Keratinocyte (primary cell): ENCODE measurements around the gene RAD23B. TPM values are rescaled to one million over a fixed set of nuclear protein-coding genes. Genes with fewer than 3 reads are reported as not detected.

Experiments
- DNase-seq: peaks from one replicate; pipeline ENCODE4 v3.0.0-alpha.2; 2011; ENCODE audit warnings: low read depth, missing footprints, low spot score
- FAIRE-seq: peaks from 2 replicates; lab custom pipeline; 2011; peaks lifted over from hg19 to GRCh38; lab: Jason Lieb, UNC
- H2AFZ ChIP-seq: 2 replicates; pipeline ENCODE4 v1.6.0; 2012; ENCODE audit warnings: low read length, control low read depth, inconsistent platforms; ENCODE audit not compliant: control insufficient read depth
- H3K27ac ChIP-seq: 2 replicates; pipeline ENCODE4 v1.5.1; 2011; ENCODE audit warnings: low read length; ENCODE audit not compliant: control insufficient read depth, insufficient read depth
- H3K27me3 ChIP-seq: 3 replicates; pipeline ENCODE4 v1.6.0; 2011; ENCODE audit warnings: low read length; ENCODE audit not compliant: control insufficient read depth, insufficient read depth; ENCODE audit errors: extremely low read depth
- H3K36me3 ChIP-seq, 2 experiments: 2 replicates in 1 of 2; 3 replicates in 1 of 2; pipeline ENCODE4 v1.5.1; 2011; ENCODE audit warnings: low read length in 2 of 2, mild to moderate bottlenecking in 1 of 2; ENCODE audit not compliant: control insufficient read depth in 2 of 2, insufficient read depth in 2 of 2; ENCODE audit errors: extremely low read depth in 1 of 2
- H3K4me1 ChIP-seq: 3 replicates; pipeline ENCODE4 v1.5.1; 2011; ENCODE audit warnings: low read length; ENCODE audit not compliant: control insufficient read depth, insufficient read depth; ENCODE audit errors: extremely low read depth
- H3K4me2 ChIP-seq: 3 replicates; pipeline ENCODE4 v1.6.0; 2011; ENCODE audit warnings: low read depth, low read length; ENCODE audit not compliant: control insufficient read depth, insufficient read depth; ENCODE audit errors: extremely low read depth
- H3K4me3 ChIP-seq, 3 experiments: fragments of 200-600 bp in 1 of 3; sonication (generic) in 1 of 3; 2 replicates in 2 of 3; 3 replicates in 1 of 3; pipeline ENCODE4 v1.5.1; 2011 to 2016; ENCODE audit warnings: low read length in 3 of 3, mild to moderate bottlenecking in 3 of 3, control low read depth in 2 of 3, inconsistent platforms in 1 of 3, low read depth in 1 of 3, mixed read lengths in 1 of 3, mixed run types in 1 of 3, moderate library complexity in 1 of 3; ENCODE audit not compliant: control insufficient read depth in 2 of 3, insufficient read depth in 2 of 3; ENCODE audit errors: extremely low read depth in 1 of 3
- H3K79me2 ChIP-seq: 2 replicates; pipeline ENCODE4 v1.6.0; 2012; ENCODE audit warnings: low read length; ENCODE audit not compliant: control insufficient read depth, insufficient read depth
- H3K9ac ChIP-seq: 3 replicates; pipeline ENCODE4 v1.6.0; 2011; ENCODE audit warnings: low read length; ENCODE audit not compliant: control insufficient read depth, insufficient read depth; ENCODE audit errors: extremely low read depth
- H3K9me1 ChIP-seq: 3 replicates; pipeline ENCODE4 v1.6.0; 2011; ENCODE audit warnings: low read length; ENCODE audit not compliant: control insufficient read depth, insufficient read depth; ENCODE audit errors: extremely low read depth
- H3K9me3 ChIP-seq: 2 replicates; pipeline ENCODE4 v1.5.1; 2012; ENCODE audit warnings: low read depth, low read length; ENCODE audit not compliant: control insufficient read depth
- H4K20me1 ChIP-seq: 3 replicates; pipeline ENCODE4 v1.6.0; 2011; ENCODE audit warnings: low read length; ENCODE audit not compliant: control insufficient read depth, insufficient read depth; ENCODE audit errors: extremely low read depth
- EZH2 ChIP-seq: IDR thresholded peaks from one replicate; pipeline ENCODE4 v1.6.1; 2012; ENCODE audit warnings: inconsistent platforms, mild to moderate bottlenecking, low read length, moderate library complexity
- dilution Hi-C: fragments of 300-500 bp; cut with MboI; formaldehyde crosslinking; loops from one replicate; pipeline ENCODE4 v1.7.0; 2020; ENCODE audit warnings: low sequenced_read_pairs; ENCODE audit not compliant: extremely low pct_ligation_motif_present
- polyA plus RNA-seq, 5 experiments: library from polyadenylated mRNA; depleted of rRNA in 3 of 5; stranded (reverse) in 3 of 5; stranded (forward) in 1 of 5; unstranded in 1 of 5; fragments of >200 nt; gene quantifications; 1 replicate in 1 of 5; 2 replicates in 3 of 5; 3 replicates in 1 of 5; pipeline versions ENCODE4 v1.2.1 to v1.2.3, GENCODE V29; 2011 to 2012; ENCODE audit warnings: missing spikeins in 2 of 5, low read depth in 1 of 5, low replicate concordance in 1 of 5
- TF ChIP-seq, protein P1 (sequence below), 3 experiments: IDR thresholded peaks in 1 of 3; conservative IDR thresholded peaks in 1 of 3; optimal IDR thresholded peaks in 1 of 3; 2 replicates in 2 of 3; 3 replicates in 1 of 3; pipeline versions ENCODE3 to v1.5.1; 2011; ENCODE audit warnings: low read length in 3 of 3, mild to moderate bottlenecking in 3 of 3, moderate library complexity in 2 of 3, control low read depth in 1 of 3, inconsistent platforms in 1 of 3; ENCODE audit not compliant: insufficient read depth in 2 of 3; ENCODE audit errors: extremely low read depth in 1 of 3

Gene RAD23B
- polyA plus RNA-seq, 1 donor (not counting 4 experiments of a cell fraction or from before 2014, with no cell fraction given): 168 TPM

- Histone ChIP-seq H3K9ac (no peak overlapping the region), H3K9me3 (no peaks in the 10 kb centered on the region), H3K79me2 (no peaks in the 10 kb centered on the region), H4K20me1 (no peaks in the 10 kb centered on the region), H3K4me2 (no peak overlapping the region), H2AFZ (no peak overlapping the region), H3K9me1 (no peaks in the 10 kb centered on the region), H3K27me3 (no peaks in the 10 kb centered on the region), H3K4me1 (peaks cover 22% of the 10 kb centered on the region), H3K4me3 (no peak overlapping the region), H3K27ac (peak overlapping the region; percentile 33), H3K36me3 (no peaks in the 10 kb centered on the region)
- dilution Hi-C loops: no loop called here
- no peak for TF ChIP-seq EZH2
- TF ChIP-seq, protein P1, sequence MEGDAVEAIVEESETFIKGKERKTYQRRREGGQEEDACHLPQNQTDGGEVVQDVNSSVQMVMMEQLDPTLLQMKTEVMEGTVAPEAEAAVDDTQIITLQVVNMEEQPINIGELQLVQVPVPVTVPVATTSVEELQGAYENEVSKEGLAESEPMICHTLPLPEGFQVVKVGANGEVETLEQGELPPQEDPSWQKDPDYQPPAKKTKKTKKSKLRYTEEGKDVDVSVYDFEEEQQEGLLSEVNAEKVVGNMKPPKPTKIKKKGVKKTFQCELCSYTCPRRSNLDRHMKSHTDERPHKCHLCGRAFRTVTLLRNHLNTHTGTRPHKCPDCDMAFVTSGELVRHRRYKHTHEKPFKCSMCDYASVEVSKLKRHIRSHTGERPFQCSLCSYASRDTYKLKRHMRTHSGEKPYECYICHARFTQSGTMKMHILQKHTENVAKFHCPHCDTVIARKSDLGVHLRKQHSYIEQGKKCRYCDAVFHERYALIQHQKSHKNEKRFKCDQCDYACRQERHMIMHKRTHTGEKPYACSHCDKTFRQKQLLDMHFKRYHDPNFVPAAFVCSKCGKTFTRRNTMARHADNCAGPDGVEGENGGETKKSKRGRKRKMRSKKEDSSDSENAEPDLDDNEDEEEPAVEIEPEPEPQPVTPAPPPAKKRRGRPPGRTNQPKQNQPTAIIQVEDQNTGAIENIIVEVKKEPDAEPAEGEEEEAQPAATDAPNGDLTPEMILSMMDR (optimal IDR thresholded peaks at IDR 0.05 in 1 of 3, IDR thresholded peaks at IDR 0.05 in 1 of 3, conservative IDR thresholded peaks at IDR 0.05 in 1 of 3; ENCODE audit: extremely low read depth in 1 of 3, insufficient read depth in 2 of 3, low read length in 3 of 3): no peak
- FAIRE-seq (no peak), DNase-seq (no peak)
These were observed 7.5 kb upstream of the RAD23B start for GRCh38 chr9:107275530-107275929.

DNA sequence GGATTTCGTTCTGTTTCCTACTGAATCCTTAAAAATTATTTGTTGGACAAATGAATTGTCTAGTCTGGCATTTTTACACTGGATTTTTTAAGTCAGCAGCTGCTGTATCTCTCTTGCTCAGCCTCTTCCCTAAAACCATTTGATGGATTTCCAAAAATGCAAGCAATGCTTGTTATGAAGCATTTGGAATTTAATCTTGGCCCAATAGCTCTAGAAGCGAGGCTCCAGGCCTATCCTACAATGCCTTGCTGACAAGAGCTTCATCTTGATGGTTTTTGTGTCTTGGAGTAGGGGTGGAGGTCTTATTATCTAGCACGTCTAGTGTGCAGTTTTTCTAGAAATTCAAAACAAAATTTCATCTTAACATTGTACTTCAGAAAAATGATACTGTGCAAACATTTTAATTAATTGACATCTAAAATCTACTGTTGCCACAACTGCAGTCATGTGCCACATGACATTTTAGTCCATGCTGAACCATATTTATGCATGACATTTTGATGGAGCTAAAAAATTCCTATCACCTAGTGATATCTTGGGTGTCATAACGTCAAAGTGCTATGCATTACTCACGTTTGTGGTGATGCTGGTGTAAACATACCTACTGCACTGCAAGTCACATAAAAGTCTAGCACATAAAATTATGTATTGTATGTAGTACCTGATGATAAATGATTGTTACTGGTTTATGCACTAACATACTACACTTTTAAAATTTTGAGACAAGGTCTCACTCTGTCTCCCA is 5.9 kb upstream of the RAD23B start:
- H3K27ac ChIP-seq: no peak overlapping the region
- no peaks in the 10 kb centered on the region for H3K9me3 ChIP-seq
- no peak overlapping the region for H3K9ac ChIP-seq
- no peaks in the 10 kb centered on the region for H3K36me3 ChIP-seq
- H2AFZ ChIP-seq: no peak overlapping the region
- TF ChIP-seq EZH2: no peak
- TF ChIP-seq, protein P1 (optimal IDR thresholded peaks at IDR 0.05 in 1 of 3, IDR thresholded peaks at IDR 0.05 in 1 of 3, conservative IDR thresholded peaks at IDR 0.05 in 1 of 3; ENCODE audit: extremely low read depth in 1 of 3, insufficient read depth in 2 of 3, low read length in 3 of 3): no peak
- DNase-seq: no peak
- H3K79me2 ChIP-seq: no peaks in the 10 kb centered on the region
- H3K4me3 ChIP-seq: no peak overlapping the region
- FAIRE-seq: no peak
- no peaks in the 10 kb centered on the region for H3K27me3 ChIP-seq
- no peak overlapping the region for H3K4me2 ChIP-seq
- dilution Hi-C loops: no loop called here
- no peaks in the 10 kb centered on the region for H4K20me1 ChIP-seq
- H3K9me1 ChIP-seq: no peaks in the 10 kb centered on the region
- peaks cover 33% of the 10 kb centered on the region for H3K4me1 ChIP-seq
